NCI-H345 treated with DMSO at 0.1 percent for 48 hours (cell line): Measurements from ENCODE around the gene UGT2B10.
"Not testable (repeated sequence)": the region's sequence is repeated elsewhere in the genome, so short reads cannot be mapped to it uniquely, and the experiment has no call there.

Source experiments
- DNase-seq: peaks from one replicate; lab custom pipeline; 2025; ENCODE audit not compliant: unreplicated experiment; lab: John Stamatoyannopoulos, UW

The UGT2B10 gene

DNA sequence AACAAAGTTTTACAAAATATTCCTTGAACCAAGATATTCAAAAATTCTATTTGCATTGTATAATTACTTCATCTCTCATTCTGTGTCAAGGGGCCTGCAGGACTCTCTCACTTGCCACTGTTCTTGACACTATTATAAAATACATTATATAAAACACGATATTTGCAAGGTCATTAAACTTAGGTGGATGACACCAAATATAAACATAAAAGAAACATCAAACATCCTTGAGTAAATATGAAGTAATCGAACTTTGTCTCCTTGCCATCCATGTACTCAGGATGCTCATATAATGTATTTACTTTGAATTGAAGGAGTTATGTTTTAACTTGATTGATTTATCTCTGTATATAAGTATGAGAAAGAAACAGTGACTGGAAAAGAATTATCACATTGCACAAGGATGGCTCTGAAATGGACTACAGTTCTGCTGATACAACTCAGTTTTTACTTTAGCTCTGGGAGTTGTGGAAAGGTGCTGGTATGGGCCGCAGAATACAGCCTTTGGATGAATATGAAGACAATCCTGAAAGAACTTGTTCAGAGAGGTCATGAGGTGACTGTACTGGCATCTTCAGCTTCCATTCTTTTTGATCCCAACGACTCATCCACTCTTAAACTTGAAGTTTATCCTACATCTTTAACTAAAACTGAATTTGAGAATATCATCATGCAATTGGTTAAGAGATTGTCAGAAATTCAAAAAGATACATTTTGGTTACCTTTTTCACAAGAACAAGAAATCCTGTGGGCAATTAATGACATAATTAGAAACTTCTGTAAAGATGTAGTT is at the start of gene UGT2B10:
Gene UGT2B10 (plus strand): TSS at position 378 of the 793 bp plus-strand sequence. CDS start 26 bp downstream, at position 404.
- not testable (repeated sequence) for DNase-seq

GRCh38 chr4:68771836-68772235 is 44.0 kb upstream of the UGT2B10 start:
- DNase-seq = not testable (repeated sequence)

- DNase-seq = no peak
Observed at GRCh38 chr4:68773699-68774098, 42.1 kb upstream of the UGT2B10 start.

- no peak for DNase-seq
Observed at GRCh38 chr4:68780232-68780631, 35.6 kb upstream of the UGT2B10 start.

DNA sequence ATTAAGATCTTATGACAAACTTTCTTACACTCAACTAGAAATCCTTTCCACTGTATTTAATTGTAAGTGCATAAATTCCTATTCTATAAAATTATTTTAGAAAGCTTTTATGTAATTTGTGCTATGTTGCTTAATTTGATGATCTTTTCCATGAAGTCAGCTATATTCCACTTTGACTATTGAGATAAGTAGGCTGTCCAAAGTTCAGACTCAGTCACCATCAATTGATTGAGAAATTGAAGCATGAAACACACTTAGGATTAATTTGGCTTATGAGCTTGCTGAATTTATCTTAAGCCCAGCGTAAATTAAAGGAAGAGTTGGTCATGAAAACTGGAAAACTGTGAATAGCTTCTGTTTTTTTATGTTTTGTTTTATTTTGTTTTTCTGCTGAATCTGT is 18.7 kb upstream of the UGT2B10 start:
- no peak for DNase-seq

DNA sequence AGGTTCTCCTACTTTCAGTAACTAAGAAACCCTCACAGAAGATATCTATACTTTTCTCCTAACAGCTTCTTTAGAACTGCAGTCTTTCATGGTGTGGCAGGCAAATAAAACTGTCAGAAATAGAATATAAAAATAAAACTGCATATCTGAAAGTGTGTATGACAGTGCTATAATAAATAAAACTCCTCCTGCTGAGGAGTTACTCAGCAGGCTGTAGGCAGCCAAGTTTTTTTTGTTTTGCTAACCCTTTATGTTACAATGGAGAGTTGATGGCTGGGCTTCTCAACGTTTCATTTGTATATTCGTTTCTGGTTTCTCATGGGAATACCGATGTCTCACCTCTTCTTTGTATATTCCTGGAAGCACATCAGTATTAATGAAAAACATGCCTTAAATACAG is 18.2 kb upstream of the UGT2B10 start:
- DNase-seq = no peak

- DNase-seq = no peak
Observed at GRCh38 chr4:68803013-68803412, 12.8 kb upstream of the UGT2B10 start.

GRCh38 chr4:68808060-68808459 is 7.7 kb upstream of the UGT2B10 start:
- no peak for DNase-seq

DNA sequence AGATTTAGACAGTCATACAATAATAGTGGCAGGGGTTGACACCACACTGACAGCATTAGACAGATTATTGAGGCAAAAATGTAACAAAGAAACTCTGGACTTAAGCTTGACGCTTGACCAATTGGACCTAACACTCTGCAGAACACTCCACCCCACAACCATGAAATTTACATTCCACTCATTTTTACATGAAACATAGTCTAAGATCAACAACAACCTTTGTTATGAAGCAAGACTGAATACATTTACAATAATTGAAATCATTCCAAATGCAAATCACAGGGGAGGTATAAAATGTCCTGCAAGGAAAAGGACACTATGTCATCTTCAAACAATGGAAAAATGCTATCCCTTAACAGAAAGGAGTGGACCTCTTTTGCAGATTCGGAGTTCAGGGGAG is 4.9 kb upstream of the UGT2B10 start:
- no peak for DNase-seq

DNA sequence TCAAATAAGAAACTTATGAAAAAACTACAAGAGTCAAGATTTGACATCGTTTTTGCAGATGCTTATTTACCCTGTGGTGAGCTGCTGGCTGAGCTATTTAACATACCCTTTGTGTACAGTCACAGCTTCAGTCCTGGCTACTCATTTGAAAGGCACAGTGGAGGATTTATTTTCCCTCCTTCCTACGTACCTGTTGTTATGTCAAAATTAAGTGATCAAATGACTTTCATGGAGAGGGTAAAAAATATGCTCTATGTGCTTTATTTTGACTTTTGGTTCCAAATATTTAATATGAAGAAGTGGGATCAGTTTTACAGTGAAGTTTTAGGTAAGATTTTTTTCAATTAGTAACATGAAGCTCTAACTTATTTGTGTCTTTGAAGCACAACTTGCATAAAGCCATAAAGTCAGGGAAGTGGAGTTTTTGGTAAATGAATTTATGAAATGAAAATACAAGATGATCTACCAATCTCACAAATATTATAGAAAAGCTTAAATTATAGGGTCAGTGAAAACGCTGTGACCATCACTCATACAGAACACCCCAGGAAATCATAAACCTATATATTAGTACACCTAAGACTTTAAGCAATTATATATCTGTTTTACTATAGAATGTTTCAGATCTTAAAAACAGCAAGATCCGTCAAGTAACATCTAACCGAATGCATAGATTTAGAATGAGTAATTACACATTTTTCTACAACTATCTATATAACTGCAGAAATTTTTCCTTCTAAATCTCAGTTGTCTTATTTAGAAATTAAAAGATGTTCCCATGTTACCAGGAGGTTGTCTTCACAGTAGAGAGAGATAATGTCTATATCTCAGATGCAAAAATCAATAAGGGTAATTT is 844 bp downstream of the UGT2B10 start:
- not testable (repeated sequence) for DNase-seq

DNA sequence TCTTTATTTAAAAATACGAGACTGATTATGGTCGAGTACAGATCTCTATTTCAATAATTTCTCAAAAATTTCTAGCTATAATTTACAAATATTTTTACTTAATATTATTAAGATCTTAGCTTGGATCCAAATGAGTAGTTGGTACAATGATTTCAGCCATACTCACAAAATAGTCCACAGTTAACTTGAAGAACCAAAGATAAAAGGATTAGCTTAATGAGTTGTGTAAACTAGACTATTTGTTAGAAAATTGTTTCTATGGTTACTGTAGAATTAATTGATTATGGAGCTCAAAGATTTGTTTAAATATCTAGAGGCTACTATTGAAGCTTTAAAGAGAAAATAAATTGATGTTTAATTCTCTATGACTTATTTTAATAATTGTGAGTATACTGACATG is 1.6 kb downstream of the UGT2B10 start:
- no peak for DNase-seq

DNA sequence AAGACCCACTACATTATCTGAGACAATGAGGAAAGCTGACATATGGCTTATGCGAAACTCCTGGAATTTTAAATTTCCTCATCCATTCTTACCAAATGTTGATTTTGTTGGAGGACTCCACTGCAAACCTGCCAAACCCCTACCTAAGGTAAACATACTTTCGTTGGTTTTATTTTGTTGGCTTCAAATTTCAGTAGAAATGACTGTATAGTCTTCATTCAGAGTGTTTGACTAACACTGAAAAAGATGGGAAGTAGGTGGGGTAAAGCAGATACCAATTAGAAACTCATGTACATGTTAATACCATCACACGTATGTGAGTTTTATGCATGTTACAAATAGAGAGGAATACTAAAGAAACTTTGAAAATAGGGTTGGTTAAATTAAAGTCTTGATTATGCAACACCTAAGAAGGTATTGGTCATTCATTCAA is 2.3 kb downstream of the UGT2B10 start:
- not testable (repeated sequence) for DNase-seq

DNA sequence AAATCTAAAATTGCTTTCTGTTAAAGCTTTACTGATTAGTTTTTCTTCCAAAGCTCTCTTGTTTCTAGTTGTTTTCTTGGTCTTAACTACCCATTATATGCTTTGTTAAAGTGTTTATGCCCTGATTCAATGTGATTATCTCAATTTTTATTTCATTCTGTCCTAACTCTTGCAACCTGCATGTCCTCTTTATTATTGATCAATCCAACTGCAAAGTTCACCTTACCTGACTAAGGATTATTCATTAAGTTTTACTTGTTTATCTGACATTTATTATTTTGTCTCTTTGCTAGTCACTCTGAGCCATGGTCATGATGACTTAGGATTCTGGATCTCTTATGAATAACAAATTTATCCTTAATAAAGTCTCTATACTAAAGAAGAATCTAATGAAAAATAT is 15.8 kb downstream of the UGT2B10 start:
- no peak for DNase-seq

DNA sequence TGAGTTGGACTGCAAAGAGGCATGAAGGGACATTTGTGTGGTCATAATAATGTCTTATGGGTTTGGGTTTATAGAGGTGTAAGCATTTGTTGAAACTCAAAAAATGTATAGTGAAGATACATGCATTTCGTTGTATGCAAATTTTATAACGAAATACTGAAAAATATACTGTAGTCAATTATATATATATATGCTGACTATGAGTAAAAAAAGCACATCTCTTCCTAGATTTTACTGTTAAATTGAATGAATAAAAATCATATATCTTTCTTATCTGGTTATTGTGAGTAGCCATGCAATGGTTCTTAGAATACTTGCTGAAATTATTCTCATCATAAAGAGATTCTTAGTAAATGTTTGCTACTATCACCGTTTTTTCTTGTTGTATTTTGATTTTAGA is 34.5 kb downstream of the UGT2B10 start:
- no peak for DNase-seq

- DNase-seq = no peak
Observed at GRCh38 chr4:68855771-68856170, 40.0 kb downstream of the UGT2B10 start.

DNA sequence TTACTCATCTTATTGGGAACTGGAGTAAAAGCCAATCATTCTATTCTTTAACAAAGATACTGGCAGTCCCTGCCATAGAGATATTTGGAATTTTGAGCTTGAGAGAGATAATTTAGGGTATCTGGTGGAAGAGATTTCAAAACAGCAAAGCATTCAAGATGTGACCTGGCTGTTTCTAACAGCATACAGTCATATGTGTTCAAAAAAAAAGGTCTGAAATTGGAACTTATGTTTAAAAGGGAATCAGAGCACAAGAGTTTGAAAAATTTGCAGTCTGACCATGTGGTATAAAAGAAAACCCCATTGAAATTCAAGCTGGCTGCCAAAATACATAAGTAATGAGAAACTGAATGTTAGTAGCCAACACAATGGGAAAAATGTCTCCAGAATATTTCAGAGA is 42.2 kb downstream of the UGT2B10 start:
- no peak for DNase-seq

GRCh38 chr4:68859655-68860054 is 43.9 kb downstream of the UGT2B10 start:
- DNase-seq = no peak

DNA sequence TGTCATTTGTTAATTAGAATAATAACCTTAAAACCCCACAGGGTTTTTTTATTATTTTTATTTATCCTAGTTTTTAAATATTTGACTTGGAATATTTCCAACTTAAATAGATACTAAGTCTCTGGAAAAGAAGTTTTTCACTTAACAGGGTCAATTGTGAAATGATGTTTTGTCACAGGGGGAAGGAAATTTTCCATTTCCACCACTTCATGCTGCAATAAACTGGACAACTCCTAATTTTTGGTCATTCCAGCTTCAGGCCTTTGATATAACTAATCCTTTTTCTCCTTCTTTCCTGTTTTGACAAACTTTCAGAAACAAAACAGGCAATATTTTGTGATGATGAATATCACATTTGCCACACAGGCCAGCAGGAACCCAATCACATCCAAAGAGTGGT is 45.3 kb downstream of the UGT2B10 start:
- DNase-seq = no peak

DNA sequence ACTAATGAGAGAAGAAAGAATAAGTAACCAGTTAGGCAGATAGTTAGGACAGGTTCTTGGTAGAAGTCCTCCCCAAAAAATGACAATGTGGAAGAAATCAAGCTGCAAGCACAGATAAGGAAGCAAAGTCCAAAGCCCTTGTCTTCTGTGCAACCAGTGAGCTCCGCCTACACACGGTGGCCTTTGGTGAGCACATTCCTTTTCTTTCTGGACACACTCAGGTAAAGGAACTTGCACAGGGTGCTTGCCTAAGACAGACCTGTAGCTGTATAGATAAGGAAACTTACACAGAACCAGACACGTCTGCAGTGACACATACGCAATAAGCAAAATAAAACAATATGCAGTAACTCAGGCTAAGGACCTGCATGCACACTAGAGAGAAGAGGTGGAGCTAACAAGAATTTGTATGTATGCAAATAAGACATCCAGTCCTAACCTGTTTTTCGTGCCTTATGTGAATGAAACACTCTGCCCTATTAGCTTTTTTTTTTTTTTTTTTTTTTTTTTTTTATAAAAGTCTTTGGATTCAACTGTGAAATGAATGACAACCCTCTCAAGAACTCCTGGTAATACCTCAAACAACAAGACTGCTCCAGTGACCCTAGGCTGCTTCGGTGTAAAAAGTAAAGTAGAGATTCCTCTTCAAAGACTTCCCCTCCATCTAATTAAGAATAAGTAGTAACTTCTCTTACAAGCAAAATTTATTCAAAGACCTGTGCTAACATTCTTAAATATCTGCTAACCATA is 48.8 kb downstream of the UGT2B10 start:
- DNase-seq = no peak

- no peak for DNase-seq
Observed at GRCh38 chr4:68865188-68865638, 49.4 kb downstream of the UGT2B10 start.

- no peak for DNase-seq
Observed at GRCh38 chr4:68865760-68866159, 50.0 kb downstream of the UGT2B10 start.
